HG03575 (cell line): ENCODE measurements around the gene PDE10A.

Source experiments
- ATAC-seq: cut with Tn5 transposase; IDR thresholded peaks from one replicate; pipeline ENCODE4 v1.9.1; 2021; ENCODE audit not compliant: unreplicated experiment, insufficient number of reproducible peaks, low FRiP score; ENCODE audit errors: extremely low read depth

PDE10A gene

GRCh38 chr6:165389534-165389933 is 273.5 kb downstream of the PDE10A start:
- ATAC-seq, result no peak

- ATAC-seq, result no peak
Observed at GRCh38 chr6:165383323-165383722, 279.7 kb downstream of the PDE10A start.

- ATAC-seq, result no peak
Observed at GRCh38 chr6:165376100-165376499, 286.9 kb downstream of the PDE10A start.

- ATAC-seq, result no peak
Observed at GRCh38 chr6:165365371-165365770, 297.7 kb downstream of the PDE10A start.

GRCh38 chr6:165345700-165346099 is 317.3 kb downstream of the PDE10A start:
- no peak for ATAC-seq

DNA sequence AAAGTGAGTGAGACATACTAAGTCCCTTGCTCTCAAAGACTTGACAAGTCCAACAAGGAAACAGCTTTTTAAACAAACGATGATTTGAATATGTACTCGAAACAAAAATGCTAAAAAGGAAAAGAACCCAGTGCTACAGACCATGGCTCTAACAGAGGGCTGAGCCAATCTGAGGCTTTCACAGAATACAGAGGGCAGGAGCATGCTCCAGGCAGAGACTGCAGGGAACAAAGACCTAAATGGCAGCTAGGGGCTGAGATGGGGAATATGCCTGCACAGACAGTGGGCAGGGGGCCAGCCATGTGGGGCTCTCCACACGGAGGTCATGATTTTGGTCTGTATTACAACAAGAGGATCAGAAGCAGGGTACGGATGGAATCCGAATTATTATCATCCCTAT is 322.5 kb downstream of the PDE10A start:
- no peak for ATAC-seq

GRCh38 chr6:165325609-165326008 is 337.4 kb downstream of the PDE10A start:
- ATAC-seq, result no peak

GRCh38 chr6:165321555-165322145 is 341.4 kb downstream of the PDE10A start:
- no peak for ATAC-seq

- ATAC-seq, result no peak
Observed at GRCh38 chr6:165321150-165321549, 341.9 kb downstream of the PDE10A start.

GRCh38 chr6:165317723-165318122 is 345.3 kb downstream of the PDE10A start:
- ATAC-seq, result no peak

GRCh38 chr6:165308926-165309731 is 353.9 kb downstream of the PDE10A start, which contains the start of gene C6orf118:
Gene C6orf118, minus strand, starts transcription at chr6:165309605. Its CDS starts 19 bp downstream, at chr6:165309586.
- no peak for ATAC-seq

- ATAC-seq, result no peak
Observed at GRCh38 chr6:165306955-165307354, 356.1 kb downstream of the PDE10A start.

GRCh38 chr6:165301372-165302246 is 361.4 kb downstream of the PDE10A start:
- no peak for ATAC-seq

- ATAC-seq, result no peak
Observed at GRCh38 chr6:165300422-165300936, 362.6 kb downstream of the PDE10A start.

DNA sequence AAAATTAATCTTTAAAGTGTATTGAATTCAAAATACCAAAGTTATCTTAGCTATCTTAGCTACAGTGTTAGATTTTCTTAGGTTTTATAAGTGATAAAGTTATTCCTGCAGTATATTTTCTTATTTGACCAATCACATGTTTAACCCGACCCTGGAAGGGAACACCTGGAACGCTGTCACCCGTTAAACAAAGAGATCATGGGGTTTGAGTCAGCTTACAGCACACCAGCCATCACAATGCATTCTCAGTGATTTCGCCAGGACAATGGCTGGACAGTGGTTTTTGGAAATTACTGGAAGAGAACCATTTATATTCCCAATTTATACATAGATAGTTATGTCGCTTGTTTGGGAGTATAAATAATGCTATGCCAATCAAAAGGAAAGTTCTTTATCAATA is 364.2 kb downstream of the PDE10A start:
- no peak for ATAC-seq

- no peak for ATAC-seq
Observed at GRCh38 chr6:165298402-165298801, 364.6 kb downstream of the PDE10A start.

- no peak for ATAC-seq
Observed at GRCh38 chr6:165292657-165293056, 370.4 kb downstream of the PDE10A start.
